ENCODE results near the gene RASGRP4.

GRCh38 chr19:38448225-38448624 is 22.2 kb upstream of the RASGRP4 start:
- TF ChIP-seq, protein P1, sequence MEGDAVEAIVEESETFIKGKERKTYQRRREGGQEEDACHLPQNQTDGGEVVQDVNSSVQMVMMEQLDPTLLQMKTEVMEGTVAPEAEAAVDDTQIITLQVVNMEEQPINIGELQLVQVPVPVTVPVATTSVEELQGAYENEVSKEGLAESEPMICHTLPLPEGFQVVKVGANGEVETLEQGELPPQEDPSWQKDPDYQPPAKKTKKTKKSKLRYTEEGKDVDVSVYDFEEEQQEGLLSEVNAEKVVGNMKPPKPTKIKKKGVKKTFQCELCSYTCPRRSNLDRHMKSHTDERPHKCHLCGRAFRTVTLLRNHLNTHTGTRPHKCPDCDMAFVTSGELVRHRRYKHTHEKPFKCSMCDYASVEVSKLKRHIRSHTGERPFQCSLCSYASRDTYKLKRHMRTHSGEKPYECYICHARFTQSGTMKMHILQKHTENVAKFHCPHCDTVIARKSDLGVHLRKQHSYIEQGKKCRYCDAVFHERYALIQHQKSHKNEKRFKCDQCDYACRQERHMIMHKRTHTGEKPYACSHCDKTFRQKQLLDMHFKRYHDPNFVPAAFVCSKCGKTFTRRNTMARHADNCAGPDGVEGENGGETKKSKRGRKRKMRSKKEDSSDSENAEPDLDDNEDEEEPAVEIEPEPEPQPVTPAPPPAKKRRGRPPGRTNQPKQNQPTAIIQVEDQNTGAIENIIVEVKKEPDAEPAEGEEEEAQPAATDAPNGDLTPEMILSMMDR (conservative IDR thresholded peaks at IDR 0.05): no peak
- TF ChIP-seq EZH2 (IDR thresholded peaks at IDR 0.05; ENCODE audit: low read depth): no peak
